ENCODE results near the gene THUMPD2.

The THUMPD2 gene

GRCh38 chr2:39780825-39781600 lies 2.0 kb upstream of the THUMPD2 start:
- no peak for DNase-seq (ENCODE audit: low read depth)
- peak overlapping the region; percentile 2 for H3K4me3 ChIP-seq (ENCODE audit: low read length)
- no peak for TF ChIP-seq CTCF (conservative IDR thresholded peaks at IDR 0.05; ENCODE audit: low read length)

GRCh38 chr2:39779927-39780326 lies 869 bp upstream of the THUMPD2 start:
- no peak for DNase-seq (ENCODE audit: low read depth)
- H3K4me3 ChIP-seq (ENCODE audit: low read length): no peak overlapping the region
- no peak for TF ChIP-seq CTCF (conservative IDR thresholded peaks at IDR 0.05; ENCODE audit: low read length)

- peak overlapping the region; percentile 73 for H3K4me3 ChIP-seq (ENCODE audit: low read length)
- TF ChIP-seq CTCF (conservative IDR thresholded peaks at IDR 0.05; ENCODE audit: low read length): no peak
- no peak for DNase-seq (ENCODE audit: low read depth)
Observed at GRCh38 chr2:39779341-39779851, 338 bp upstream of the THUMPD2 start.

- TF ChIP-seq CTCF (conservative IDR thresholded peaks at IDR 0.05; ENCODE audit: low read length): no peak
- DNase-seq (ENCODE audit: low read depth): no peak
- H3K4me3 ChIP-seq (ENCODE audit: low read length): peak overlapping the region; percentile 73
Observed at GRCh38 chr2:39778233-39778632, 825 bp downstream of the THUMPD2 start.

GRCh38 chr2:39772812-39773152 lies 6.3 kb downstream of the THUMPD2 start:
- DNase-seq (ENCODE audit: low read depth): no peak
- H3K4me3 ChIP-seq (ENCODE audit: low read length): no peak overlapping the region
- TF ChIP-seq CTCF (conservative IDR thresholded peaks at IDR 0.05; ENCODE audit: low read length): no peak

- no peak overlapping the region for H3K4me3 ChIP-seq (ENCODE audit: low read length)
- DNase-seq (ENCODE audit: low read depth): peak; percentile 75
- no peak for TF ChIP-seq CTCF (conservative IDR thresholded peaks at IDR 0.05; ENCODE audit: low read length)
Observed at GRCh38 chr2:39772086-39772811, 6.8 kb downstream of the THUMPD2 start.

GRCh38 chr2:39762448-39762847 lies 16.6 kb downstream of the THUMPD2 start:
- no peak for DNase-seq (ENCODE audit: low read depth)
- H3K4me3 ChIP-seq (ENCODE audit: low read length): no peak overlapping the region
- TF ChIP-seq CTCF (conservative IDR thresholded peaks at IDR 0.05; ENCODE audit: low read length): no peak
